Esophagus squamous epithelium (tissue), 4 donors: Measurements from ENCODE around the gene CDC20.

Experiments used
- CTCF ChIP-seq, 6 experiments: fragments of 450-650 bp in 4 of 6; fragments of 200-600 bp in 2 of 6; sonication (generic) in 2 of 6; IDR thresholded peaks; one replicate each; pipeline ENCODE4 v1.5.1; 2016 to 2019; ENCODE audit warnings: antibody characterized with exemption in 6 of 6, mild to moderate bottlenecking in 4 of 6, moderate library complexity in 4 of 6
- POLR2A ChIP-seq, 4 donors: fragments of 450-650 bp; IDR thresholded peaks; one replicate each; pipeline ENCODE4 v1.6.1; 2017; ENCODE audit warnings: antibody characterized with exemption in 4 of 4, mild to moderate bottlenecking in 4 of 4, moderate library complexity in 3 of 4

GRCh38 chr1:43368646-43369020, 9.9 kb downstream of the CDC20 start:
- no peak for TF ChIP-seq CTCF (IDR thresholded peaks at IDR 0.05)
- no peak for TF ChIP-seq POLR2A (IDR thresholded peaks at IDR 0.05)
